Activated T-cell treated with anti-CD3 and anti-CD28 coated beads, Interleukin-2, amount 50 U/mL, for 48 hours (primary cell): ENCODE measurements around the gene NOVA1.

Experiments
- DNase-seq, 2 experiments: peaks; one replicate each; pipeline ENCODE4 v3.0.0-alpha.2; 2020

The NOVA1 gene

GRCh38 chr14:26443654-26444053 is 154.2 kb downstream of the NOVA1 start:
- DNase-seq = no peak

DNA sequence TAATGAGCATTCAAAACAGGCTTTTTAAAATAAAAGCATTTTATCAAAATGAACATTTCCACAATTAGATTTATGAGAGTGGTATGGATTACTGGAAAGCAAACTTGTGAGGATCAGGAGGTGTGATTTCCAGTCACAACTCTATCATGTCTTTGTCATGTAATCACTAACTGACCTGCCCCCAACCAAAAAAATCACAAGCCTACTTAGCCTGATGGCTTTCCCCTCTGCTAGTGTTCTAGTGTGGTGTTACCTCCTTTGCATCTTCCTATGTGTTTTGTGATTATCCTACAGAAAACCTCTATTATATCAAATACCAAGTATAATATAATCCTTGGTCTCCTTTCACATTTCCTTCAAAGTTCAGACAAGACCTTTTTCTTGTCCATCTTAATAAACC is 168.6 kb downstream of the NOVA1 start:
- DNase-seq = no peak

- no peak for DNase-seq
Measured at GRCh38 chr14:26427097-26427496, 170.7 kb downstream of the NOVA1 start.

GRCh38 chr14:26424537-26424936 is 173.3 kb downstream of the NOVA1 start:
- DNase-seq = no peak

DNA sequence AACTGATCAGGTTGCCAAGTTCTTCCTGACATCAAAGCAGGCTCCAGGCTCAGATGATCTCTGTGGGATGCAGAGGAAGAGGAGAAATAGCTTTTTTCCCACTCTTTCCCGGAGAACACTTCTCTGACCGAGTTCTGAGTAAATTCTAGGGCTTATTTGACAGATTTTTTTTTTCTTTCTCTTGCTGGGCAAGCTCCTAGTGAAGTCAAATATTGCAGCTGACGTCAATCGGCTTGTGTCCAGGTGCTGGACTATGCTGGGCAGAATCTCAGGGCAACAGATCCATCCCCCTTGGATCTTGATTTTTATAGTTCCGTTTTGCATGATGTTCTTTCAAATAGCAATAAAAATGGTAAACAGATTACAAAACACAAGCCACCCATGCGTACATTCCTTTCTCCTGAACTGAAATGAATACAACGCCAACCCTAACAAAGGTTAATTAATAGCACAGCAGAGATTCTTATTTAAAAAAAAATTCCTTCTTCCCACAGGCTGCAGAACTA is 182.2 kb downstream of the NOVA1 start:
- no peak for DNase-seq

GRCh38 chr14:26414926-26415325 is 182.9 kb downstream of the NOVA1 start:
- no peak for DNase-seq

GRCh38 chr14:26414103-26414502 is 183.7 kb downstream of the NOVA1 start:
- no peak for DNase-seq

DNA sequence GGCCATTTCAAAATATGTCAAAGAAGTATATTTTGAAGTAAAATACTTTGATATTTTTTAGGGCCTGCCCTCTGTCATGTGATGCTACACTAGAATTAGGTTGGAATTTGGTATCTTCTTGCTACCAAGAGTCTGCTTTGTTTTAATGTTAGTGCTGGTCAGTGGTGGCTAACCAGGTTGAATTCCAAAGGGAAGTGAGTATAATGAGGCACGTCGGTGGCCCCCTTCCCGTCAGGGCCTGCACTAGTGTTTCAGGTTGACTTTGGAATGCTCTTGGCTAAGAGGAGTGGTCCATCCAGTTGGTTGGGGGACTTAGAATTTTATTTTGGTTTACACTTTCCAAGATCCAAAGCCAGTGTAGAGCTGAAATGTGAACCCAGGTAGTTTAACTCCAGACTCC is 185.4 kb downstream of the NOVA1 start:
- no peak for DNase-seq

DNA sequence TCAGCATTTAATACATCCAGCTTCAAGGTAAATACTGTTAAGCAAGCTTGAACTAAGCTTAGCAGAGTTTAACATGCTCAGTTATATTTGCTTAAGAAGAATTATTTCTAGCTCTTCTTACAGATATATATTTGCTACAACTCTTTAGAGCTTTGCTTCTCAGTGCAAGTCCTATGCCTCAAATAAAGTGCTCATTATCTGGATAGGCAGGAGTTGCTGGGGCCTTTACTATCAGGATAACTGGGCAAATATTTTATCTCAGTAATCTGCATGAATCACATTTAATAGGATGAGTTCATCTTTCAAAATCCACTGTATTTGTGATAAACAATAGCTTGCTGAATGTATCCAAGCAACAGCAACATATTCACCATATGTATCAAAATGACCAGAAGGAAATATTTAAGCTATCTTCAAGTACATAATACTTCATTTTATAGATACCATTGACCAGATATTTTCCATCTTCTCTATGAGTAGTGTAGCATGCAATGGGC is 187.6 kb downstream of the NOVA1 start:
- no peak for DNase-seq

DNA sequence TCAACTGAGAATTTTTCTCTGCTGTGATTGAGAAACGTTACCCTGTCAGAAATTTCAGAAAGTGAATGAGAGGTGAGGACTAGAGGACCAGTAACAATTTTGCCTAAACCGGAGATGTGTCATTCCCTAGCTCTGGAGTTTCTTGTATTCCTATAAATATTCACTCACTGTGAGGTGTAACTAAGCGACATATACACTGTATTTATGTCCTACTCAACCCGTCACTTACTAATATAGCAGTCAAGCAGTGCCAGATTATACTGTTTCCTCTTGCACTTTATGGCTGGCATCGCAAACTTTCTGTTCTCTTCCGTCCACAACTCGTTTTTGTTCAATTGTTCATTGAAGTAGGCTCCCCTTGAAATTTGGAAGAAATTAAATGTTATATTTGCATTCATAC is 192.9 kb downstream of the NOVA1 start:
- DNase-seq = no peak

DNA sequence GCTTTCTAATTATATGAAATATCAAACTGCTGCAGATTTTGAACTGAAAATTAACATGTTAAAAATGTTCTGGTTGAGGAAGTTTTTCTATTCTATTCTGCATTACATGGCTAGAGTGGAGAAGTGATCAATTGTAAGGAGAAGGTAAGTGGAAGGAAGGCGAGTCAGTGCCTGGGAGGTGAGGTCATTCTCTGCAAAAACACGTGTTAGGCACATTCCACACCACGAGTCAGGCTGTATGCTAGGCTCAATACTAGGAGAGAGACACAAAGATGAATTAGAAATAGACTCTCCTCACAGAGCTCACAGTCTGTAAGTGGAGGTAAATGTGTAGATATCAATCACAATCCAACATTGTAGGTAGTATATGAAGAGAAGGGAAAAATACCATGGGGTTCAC is 194.1 kb downstream of the NOVA1 start:
- no peak for DNase-seq

DNA sequence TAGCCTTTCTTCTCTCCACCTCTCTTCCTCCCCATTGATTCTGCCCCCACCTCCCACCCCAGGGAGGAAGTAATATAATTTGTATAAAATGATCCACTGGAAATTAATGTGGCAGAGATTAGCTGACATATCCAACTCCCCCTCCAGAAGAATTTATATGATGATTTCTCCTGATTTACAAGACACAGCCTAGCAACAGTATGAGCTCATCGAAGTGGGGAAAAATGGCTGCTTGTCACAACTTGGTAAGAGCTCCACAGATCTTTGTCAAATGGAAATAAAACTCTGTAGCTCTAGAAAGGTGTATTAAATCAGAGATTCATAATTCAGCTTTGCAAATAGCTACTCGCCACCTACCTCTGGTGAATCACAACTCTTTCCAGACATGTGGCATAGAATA is 195.7 kb downstream of the NOVA1 start:
- no peak for DNase-seq

DNA sequence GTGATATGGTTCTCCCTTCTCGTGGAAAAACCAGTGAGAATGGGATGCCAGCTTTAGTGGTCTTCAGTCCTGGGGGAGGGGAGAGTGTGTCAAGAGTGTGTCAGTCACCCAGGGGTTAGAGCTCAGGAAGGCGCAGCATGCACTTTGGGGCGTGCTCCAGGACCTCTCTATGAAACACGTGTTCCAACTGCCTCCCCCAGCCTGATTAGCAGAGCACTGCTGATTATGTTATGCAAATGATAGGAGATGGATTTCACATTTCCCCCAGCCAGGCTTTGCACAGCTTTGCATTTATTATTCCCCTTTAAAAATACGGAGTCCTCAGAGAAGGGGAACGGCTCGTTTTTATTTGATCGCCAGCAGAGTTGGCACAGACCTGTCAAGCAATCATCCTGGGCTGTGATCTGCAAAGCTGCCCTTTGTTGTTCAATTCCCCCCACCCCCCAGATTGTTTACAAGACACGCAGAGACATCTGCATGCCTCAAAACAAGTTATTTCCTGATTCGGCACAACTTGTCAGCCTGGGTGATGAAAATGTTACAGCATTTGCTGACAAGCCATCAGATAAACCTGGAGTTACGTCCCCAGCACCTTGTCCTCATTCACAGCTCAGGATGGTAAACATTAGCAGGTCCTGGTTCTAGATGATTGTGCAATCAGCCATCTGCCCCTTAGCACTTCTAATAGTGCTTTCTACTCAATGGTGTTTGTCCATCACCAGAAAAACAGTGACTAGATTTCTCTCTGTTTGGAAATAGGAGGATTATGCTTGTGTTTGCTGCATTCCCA is 196.5 kb downstream of the NOVA1 start:
- no peak for DNase-seq

DNA sequence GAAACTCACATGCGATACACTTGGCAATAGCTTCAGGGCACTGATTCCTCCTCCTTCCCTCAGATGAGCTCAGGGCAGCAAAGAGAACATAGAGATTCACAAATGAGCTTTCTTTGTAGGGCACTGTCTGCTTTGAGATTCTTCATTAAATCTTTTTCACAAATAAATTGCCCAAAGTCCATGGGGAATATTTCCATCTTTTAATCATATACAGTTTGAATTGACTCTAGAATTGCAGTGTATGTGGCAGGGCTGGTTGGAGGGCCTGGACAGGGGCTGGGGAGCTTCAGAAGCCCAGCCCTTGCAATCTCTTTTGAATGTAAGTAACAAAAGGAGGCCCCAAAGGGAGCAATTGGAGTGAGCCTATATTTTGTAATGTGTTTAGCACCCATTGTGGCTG is 197.5 kb downstream of the NOVA1 start:
- DNase-seq = no peak

GRCh38 chr14:26398616-26399015 is 199.2 kb downstream of the NOVA1 start:
- DNase-seq = no peak
